Left cardiac atrium (tissue), 4 donors: ENCODE data around the gene HECTD2. TPM values are rescaled to one million over a fixed set of nuclear protein-coding genes. Genes with fewer than 3 reads are reported as not detected.
A peak's percentile ranks its signal among the peaks of the same experiment; 100 is the strongest.
"Not testable (repeated sequence)": the region's sequence is repeated elsewhere in the genome, so short reads cannot be mapped to it uniquely, and the experiment has no call there.

Experiments used
- ATAC-seq, 2 donors: fragments of 200-7000 bp; cut with Tn5 transposase; one replicate each; pipeline ENCODE4 v1.9.1; 2020; ENCODE audit warnings: mild to moderate bottlenecking in 2 of 2, moderate library complexity in 2 of 2
- DNase-seq: peaks from one replicate; pipeline ENCODE4 v3.0.0-alpha.2; 2020
- intact Hi-C, 2 donors: fragments of 100-400 bp; cut with DNase I; formaldehyde crosslinking; loops; one replicate each; pipeline versions ENCODE4 v1.14.1 to v1.15.1; 2022 to 2023
- total RNA-seq, 2 donors: library from RNA; stranded (reverse); fragmentation: NEBNext Ultra II Directional; extraction: Animal tissue kit (Norgen Biotek cat#: 25700); gene quantifications; one replicate each; pipeline ENCODE4 v1.2.1, GENCODE V29; 2021
- donor health status: DM: no; HTN: yes; CAD: no.
- donor health status: DM: no; HTN: yes; CAD: no; lungs with severe emphysema.
- donor health status: DM: yes; HTN: yes; CAD: no.
- donor health status: Dilated cardiomyopathy.

The HECTD2 gene
- total RNA-seq, 2 donors from 2014 or later = 6.5 to 9.6 TPM

DNA sequence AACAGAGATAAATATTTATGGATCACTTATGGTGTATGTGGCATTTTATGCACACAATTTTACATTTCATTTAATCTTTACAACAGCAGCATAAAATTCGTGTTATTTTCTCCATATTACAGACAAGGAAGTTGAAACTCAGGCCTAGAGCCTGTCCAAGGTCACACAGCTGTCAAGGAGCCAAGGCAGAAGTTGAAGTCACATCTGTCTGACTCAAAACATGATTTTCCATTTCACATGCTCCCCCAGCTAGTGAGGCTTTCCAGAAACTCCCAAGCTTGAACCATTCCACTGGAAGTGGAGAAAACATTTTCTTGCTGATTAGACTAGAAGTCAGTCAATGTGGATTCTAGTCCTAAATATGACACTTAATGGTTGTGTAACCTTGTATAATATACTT, 110.5 kb downstream of the HECTD2 start:
- intact Hi-C loops = no loop called here
- ATAC-seq (peak; percentile 78 to 79), DNase-seq (peak; percentile 53)

DNA sequence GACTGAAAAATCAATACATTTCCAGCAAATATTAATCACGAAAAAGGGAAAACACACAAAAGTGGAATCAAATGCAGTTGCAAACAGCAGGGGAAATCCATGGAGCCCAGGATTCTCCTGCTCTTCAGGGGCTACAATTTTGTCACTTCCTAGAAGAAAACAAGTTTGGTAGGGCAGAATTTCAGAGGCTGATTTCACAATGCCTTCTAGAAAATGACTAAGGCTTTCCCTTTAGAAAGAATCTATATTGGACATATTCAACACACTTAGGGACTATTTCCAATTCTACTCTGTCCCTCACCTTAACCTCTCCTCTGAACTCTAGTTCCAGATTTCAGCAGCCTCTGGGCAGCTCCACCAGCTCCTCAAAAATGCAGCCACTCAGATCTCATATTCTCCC, 111.3 kb downstream of the HECTD2 start:
- intact Hi-C loops = no loop called here
- ATAC-seq = no peak
- DNase-seq = no peak

DNA sequence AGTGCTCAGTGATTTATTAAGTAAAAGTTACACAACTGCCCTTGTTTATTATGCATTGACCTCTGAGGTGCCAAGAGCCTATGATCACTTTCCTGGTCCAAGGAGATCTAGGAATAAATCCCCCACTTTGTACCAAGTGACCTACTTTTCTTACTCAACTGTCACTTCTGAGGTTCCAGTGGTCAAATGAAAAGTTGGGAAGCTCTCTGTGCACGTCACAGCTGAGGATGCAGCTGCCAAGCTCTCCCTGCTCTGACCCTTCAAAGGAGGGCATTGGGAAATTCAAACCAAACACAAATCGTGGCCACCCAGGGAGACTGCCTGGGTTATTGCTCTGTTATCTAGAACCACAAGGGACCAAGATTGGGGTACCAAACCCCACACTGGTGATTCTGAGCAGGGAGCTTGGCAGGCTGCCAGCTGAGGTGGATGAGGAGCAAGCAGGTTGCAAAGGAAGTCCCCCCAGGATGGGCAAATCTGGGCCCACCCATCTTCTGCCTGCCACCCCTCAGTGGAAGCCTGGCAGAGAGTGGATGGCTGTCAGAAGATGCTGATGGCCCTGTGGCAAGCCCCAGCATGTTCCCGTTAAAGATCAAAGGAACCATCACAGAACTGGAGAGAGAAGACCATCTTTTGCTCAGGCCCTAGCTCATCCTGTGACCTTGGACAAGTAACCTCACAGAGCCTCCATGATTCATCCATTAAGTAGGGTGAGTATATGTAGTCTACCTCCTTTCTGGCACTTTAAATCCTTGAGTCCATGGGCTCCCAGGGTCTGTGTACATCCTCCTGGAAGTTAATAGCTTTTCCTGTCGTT, 116.0 kb downstream of the HECTD2 start:
- ATAC-seq = peak in 1 of 2 donors; percentile 38
- intact Hi-C loops = no loop called here
- no peak for DNase-seq

GRCh38 chr10:91528080-91528479, 117.9 kb downstream of the HECTD2 start:
- ATAC-seq (no peak), DNase-seq (no peak)
- intact Hi-C loops = no loop called here

DNA sequence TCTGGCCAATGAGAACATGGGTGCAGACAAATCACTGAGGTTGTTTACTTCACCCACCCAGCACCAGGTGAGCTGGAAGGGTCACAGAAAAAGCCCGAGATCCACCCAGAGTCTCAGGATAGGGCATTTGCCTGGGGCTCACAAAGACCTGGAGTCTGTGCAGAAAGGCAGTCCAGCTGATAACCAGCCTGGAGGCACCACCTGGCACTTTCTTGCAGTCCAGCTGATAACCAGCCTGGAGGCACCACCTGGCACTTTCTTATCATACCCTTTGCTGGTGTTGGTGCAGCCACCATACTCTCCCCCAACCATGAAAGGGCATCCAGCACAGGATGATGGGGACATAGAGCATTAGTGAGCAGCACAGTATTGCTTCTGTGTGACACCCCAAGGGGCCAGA, 118.6 kb downstream of the HECTD2 start:
- intact Hi-C loops = no loop called here
- ATAC-seq (no peak), DNase-seq (no peak)

DNA sequence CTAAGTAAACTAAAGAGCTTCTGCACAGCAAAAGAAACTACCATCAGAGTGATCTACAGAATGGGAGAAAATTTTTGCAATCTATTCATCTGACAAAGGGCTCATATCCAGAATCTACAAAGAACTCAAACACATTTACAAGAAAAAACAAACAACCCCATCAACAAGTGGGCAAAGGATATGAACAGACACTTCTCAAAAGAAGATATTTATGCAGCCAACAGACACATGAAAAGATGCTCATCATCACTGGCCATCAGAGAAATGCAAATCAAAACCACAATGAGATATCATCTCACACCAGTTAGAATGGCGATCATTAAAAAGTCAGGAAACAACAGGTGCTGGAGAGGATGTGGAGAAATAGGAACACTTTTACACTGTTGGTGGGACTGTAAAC, 124.6 kb downstream of the HECTD2 start:
- intact Hi-C loops, DNase-seq, ATAC-seq: not testable (repeated sequence)

GRCh38 chr10:91536111-91536510, 126.0 kb downstream of the HECTD2 start:
- peak; percentile 34 for DNase-seq
- ATAC-seq = peak; percentile 48 to 96
- intact Hi-C loops = no loop called here

- intact Hi-C loops = no loop called here
- peak in 1 of 2 donors; percentile 44 for ATAC-seq
- no peak for DNase-seq
These were observed 126.6 kb downstream of the HECTD2 start for GRCh38 chr10:91536733-91537132.

GRCh38 chr10:91537614-91538383, 127.7 kb downstream of the HECTD2 start:
- ATAC-seq (no peak), DNase-seq (no peak)
- intact Hi-C loops = no loop called here

GRCh38 chr10:91539930-91540329, 129.8 kb downstream of the HECTD2 start:
- ATAC-seq = no peak
- DNase-seq = no peak
- intact Hi-C loops = no loop called here

DNA sequence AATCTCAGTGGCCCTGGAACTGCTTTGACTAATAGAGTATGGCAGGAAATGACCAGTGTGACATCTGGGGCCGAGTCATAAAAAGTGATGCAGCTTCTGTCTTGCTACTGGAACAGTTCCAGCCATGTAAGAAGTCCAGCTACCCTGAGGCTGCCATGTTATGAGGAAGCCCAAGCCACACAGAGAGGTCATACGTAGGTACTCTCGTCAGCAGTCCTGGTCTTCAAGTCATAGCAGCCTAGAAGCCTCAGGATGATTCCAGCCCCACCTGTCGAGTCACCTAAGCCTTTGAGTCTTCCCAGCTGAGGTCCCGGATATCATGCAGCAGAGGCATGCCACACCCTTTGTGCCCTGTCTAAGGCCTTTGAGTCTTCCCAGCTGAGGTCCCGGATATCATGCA, 130.6 kb downstream of the HECTD2 start:
- DNase-seq (no peak), ATAC-seq (no peak)
- intact Hi-C loops = no loop called here

DNA sequence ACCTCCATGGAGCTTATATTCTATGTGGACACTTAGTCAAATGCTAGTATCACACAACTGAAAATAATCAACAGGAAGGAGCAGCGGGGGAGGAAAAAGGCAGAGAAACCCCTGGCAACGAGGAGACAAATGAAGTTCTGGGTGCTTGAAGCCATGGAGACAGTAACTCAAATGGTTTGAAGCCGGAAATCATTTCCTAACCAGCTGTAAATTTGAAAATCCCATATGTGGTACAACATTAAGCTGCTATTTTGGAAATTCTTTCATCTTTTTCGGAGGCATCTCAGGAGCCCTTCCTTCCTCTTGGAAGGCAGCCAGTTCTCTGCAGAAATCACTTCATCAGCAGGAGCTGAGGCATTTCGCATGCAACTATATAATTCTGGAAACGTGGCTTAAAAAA, 131.3 kb downstream of the HECTD2 start:
- DNase-seq = no peak
- intact Hi-C loops = no loop called here
- peak in 1 of 2 donors; percentile 45 for ATAC-seq

GRCh38 chr10:91545384-91545783, 135.2 kb downstream of the HECTD2 start:
- no peak for ATAC-seq
- DNase-seq = no peak
- intact Hi-C loops = no loop called here

DNA sequence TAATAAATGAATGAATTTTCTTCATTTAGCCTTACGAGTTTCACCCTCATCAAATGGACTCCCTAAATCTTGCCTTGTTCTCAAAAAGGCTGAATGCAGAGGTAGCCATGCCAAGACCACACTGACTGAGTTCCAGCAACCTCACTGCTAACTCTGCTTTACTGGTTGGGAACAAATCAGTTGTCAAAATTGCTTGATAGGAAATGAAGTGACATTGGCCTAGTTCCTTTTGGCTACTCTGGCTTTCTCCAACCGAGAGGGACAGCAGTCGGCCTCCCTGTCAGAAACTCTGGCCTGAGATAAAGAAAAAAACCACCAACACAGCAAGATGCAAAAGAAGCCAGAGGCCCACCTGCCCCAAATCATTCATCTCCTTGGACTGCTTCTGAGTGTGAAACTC, 135.7 kb downstream of the HECTD2 start:
- intact Hi-C loops = no loop called here
- DNase-seq (no peak), ATAC-seq (no peak)

DNA sequence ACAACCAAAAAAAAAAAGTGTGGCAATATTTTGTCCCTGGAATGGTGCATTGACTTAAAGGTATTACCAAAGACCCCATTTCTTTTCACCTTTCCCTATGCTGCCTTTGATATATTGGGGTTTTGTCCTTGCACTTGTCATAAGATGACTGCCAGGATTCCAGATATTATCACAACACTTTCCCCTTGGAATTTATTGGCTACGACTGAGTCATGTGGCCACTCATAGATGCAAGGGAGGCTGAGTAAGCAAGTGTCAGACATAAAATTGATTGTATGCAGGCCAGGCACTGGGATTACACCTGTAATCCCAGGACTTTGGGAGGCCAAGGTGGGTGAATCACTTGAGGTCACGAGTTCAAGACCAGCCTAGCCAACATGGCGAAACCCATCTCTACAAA, 139.1 kb downstream of the HECTD2 start:
- DNase-seq (no peak), ATAC-seq (no peak)
- intact Hi-C loops = no loop called here

GRCh38 chr10:91550021-91550420, 139.9 kb downstream of the HECTD2 start:
- ATAC-seq (no peak), DNase-seq (no peak)
- intact Hi-C loops = loop anchor here (5.0 kb wide), 2 partner anchors 82 to 253 kb away; partner anchors contain the start of gene PPP1R3C (in 1 of the 2)

- DNase-seq = peak; percentile 50
- intact Hi-C loops = loop anchor here (2.0 to 5.0 kb wide), 3 partner anchors 80 to 255 kb away; partner anchors contain the start of gene PPP1R3C (in 2 of the 2)
- peak; percentile 87 to 88 for ATAC-seq
These were observed 141.7 kb downstream of the HECTD2 start for GRCh38 chr10:91551856-91552255.

DNA sequence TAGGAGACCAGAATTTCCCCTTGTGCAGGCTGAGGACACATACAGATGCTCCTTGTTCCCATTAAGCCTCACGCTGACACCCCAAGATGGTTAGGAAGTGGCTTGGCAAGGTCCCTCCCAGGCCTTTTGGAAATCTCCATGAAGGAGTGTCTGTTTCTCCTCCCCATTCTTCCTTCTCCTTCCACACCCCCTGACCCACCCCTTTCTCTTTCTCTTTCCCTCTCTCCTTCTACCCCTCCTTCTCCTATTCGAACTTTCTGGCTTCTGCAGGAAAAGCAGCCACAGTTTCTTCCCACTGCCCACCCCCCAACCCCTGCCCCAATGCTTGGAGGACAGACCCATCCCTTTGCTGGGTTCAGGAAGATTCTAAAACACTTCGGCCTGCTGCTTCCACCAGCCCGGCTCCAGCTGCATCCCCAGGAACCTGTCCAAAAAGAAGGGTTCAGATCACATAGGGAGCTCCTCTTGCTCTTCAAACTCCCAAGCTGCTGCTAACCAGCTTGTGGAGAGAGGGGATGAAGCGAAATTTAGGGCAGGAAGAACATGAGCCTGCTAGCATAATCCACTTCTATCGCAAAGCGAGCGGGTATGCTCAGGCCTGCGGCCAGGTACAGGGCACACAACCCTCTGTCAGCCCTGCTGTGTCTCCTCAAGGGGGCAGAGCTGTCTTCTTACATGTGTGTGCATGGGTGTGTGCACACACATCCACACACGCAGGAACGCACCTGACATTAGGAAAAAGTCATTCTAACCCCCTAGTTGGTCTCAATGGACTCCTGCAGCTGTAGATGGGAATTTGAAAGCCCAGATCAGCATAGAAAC, 142.3 kb downstream of the HECTD2 start:
- intact Hi-C loops = loop anchor here (2.0 to 5.0 kb wide), 3 partner anchors 80 to 255 kb away; partner anchors contain the start of gene PPP1R3C (in 2 of the 2)

DNA sequence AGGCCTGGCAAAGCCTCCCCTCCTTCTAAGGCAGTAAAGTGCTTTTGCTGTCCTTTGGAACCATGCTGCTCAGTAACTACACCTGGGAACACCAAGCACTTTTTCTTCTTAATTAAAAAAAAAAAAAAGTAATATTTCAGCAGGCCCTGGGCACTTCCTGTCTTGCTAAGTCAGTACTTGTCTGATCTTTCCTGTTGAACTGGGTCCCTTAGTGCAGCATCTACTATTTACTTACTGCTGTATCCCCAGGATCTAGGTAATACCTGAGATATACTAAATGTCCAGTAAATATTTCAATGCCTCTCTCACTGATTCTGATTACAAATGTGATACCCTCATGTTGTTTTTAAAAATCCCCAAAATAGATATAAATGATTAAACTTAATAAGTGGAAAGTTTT, 145.3 kb downstream of the HECTD2 start:
- DNase-seq = no peak
- no peak for ATAC-seq
- intact Hi-C loops = no loop called here

More for the DNA sequence above, 142.3 kb downstream of the HECTD2 start:
- peak; percentile 86 to 89 for ATAC-seq
- DNase-seq = no peak
